GM19023 (cell line): ENCODE measurements around the gene THBS4.
"Not testable (repeated sequence)": the region's sequence is repeated elsewhere in the genome, so short reads cannot be mapped to it uniquely, and the experiment has no call there.

ENCODE experiments used
- ATAC-seq: cut with Tn5 transposase; IDR thresholded peaks from one replicate; pipeline ENCODE4 v1.9.1; 2021; ENCODE audit warnings: mild to moderate bottlenecking, moderate library complexity; ENCODE audit not compliant: unreplicated experiment

Gene THBS4

DNA sequence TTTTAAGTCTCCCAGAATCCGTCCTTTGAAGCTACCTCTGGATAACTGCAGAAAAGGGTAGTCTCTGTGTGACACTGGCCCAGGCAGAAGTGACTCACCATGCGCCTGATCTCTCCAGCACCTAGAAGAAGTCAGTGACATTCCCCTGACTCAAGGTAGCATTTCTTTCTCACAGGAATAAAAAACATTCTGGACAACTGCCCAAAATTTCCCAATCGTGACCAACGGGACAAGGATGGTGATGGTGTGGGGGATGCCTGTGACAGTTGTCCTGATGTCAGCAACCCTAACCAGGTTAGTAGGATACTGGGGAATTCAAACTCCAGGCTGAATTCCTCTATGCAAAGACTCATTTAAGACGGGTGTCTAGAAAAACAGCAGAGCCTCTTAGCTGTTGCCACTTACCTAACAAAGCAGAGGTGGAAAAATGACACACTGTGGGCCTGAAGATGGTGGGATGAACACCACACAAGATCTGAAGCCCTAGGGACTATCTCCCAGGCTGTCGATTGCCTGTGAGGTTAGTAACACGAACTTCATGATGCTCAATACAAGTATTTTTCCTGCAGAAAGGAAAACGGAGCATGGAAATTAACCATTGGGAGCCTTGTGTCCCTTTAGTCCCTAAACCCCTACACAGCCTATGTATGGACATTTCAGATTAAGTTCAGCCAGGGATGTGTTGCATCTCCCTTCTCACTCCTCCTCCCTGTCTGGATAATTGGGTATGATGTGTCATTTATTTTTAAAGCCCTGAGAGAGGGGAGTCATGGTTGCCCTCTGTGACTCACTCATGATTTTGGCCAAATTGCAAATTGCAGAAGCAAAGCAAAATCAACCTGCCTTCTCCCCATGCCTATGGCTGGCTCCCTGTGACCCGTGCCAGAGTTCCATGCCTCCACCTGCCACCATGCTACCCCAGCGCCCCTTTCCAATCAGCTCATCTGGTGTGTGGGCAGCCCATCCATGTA, 37.2 kb downstream of the THBS4 start:
- ATAC-seq, result no peak

- ATAC-seq, result no peak
Observed at GRCh38 chr5:80076131-80077050, 41.2 kb downstream of the THBS4 start.

DNA sequence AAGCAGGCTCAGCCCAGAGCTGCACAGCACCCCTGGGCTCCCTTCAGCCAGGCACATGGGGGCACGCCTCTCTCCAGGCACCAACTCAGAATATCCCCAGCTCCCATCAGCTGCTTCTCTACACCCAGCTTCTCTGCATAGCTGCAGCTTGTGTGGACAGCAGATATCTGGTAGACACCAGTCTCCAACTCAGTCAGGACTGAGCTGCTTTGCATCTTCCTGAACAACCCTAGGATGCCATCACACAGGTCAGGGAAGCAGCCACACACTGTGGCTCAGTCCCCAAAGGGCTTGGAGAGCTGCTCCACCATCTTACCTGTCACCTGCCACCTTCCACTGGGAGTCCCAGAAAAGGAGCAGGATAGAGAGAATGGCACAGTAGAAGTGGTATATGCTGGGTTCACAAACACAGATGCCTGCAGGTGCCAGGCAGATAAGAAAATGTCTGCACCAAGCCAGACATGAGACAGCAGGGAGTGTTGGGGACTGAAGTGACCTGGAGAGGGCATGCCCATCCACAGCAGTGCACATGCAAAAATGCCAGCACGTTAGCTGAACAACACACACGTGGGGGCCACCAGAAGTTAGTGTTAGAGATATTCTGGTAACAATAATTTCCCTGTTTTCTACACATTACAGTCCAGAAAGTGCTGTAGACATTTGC, 42.0 kb downstream of the THBS4 start:
- no peak for ATAC-seq

DNA sequence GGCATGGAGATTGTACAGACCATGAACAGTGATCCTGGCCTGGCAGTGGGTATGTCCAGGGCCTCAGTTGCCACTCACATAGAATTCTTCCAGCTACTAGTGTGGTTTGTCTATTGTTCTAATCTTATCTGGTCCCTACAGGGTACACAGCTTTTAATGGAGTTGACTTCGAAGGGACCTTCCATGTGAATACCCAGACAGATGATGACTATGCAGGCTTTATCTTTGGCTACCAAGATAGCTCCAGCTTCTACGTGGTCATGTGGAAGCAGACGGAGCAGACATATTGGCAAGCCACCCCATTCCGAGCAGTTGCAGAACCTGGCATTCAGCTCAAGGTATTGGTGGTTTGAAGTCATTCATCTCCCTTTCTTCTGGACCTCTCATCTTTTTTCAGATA, 43.8 kb downstream of the THBS4 start:
- ATAC-seq, result no peak

DNA sequence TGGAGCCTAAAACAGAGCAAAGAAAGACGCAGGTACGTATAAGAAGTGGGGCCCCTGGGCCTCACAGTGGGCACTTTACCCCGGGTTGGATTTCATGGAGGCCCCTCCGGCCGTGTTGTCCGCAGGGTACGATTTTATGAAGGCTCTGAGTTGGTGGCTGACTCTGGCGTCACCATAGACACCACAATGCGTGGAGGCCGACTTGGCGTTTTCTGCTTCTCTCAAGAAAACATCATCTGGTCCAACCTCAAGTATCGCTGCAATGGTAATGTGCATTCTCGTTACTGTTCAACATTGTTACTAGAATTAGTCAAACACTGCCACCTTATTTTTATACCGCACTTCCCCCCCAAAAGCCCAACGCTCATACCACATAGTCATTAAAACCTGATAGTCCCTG, 47.1 kb downstream of the THBS4 start:
- ATAC-seq, result no peak

DNA sequence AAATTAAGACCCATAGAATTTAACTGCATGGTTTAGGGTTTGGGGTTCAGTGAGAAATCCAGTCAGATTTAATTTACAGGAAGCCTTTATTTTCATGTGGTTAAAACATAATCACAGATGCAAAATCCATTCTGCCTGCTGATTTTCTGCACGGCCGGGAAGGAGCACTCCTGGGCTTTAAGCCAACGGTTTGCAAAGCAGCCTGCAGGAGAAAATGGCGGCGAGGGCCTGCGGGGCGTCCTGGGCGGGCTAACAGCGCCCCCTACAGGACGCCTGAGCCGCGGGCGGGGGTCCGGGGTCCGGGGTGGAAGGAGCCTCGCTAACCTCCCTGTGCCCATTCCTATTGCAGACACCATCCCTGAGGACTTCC, 47.6 kb downstream of the THBS4 start:
- ATAC-seq, result no peak

- ATAC-seq, result no peak
Observed at GRCh38 chr5:80083101-80083890, 48.1 kb downstream of the THBS4 start.

GRCh38 chr5:80090884-80091166, 55.7 kb downstream of the THBS4 start:
- ATAC-seq, result no peak

DNA sequence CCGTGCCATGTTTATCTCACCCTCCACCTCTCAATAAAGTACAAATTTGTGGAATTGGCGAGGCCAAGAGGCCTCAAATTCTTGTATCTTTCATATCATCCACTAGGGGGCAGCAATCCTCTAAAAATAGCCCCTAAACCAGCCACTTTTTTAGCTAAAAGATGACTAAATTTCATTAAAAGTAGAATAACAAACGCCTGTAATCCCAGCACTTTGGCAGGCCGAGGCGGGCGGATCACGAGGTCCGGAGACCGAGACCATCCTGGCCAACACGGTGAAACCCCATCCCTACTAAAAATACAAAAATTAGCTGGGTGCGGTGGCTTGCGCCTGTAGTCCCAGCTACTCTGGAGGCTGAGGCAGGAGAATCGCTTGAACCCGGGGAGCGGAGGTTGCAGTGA, 56.6 kb downstream of the THBS4 start:
- not testable (repeated sequence) for ATAC-seq

- ATAC-seq, result no peak
Observed at GRCh38 chr5:80092486-80093107, 57.4 kb downstream of the THBS4 start.

- ATAC-seq, result no peak
Observed at GRCh38 chr5:80093796-80094195, 58.6 kb downstream of the THBS4 start.

DNA sequence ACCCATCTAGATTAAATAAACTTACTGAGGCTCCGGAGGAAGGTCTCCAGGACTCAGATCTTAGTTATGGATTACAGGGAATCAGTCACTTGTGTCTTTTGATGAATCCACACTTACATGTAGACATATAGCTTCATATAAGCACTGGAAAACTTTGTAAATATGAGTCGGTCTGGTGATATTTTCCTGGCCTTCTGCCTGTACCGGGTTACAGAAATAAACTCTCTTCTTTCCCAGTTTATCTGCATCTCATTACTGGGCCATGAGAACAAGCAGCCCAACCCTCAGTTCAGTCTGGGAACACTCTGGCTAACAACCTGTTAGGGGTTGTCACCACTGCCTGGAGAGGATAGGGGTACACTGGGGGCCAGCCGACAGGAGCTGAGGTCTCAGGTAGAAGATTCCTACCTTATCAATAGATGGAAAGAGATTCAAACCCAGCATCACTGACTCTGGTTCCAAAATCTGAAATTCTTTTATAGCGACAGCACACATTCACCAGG, 59.1 kb downstream of the THBS4 start:
- no peak for ATAC-seq

DNA sequence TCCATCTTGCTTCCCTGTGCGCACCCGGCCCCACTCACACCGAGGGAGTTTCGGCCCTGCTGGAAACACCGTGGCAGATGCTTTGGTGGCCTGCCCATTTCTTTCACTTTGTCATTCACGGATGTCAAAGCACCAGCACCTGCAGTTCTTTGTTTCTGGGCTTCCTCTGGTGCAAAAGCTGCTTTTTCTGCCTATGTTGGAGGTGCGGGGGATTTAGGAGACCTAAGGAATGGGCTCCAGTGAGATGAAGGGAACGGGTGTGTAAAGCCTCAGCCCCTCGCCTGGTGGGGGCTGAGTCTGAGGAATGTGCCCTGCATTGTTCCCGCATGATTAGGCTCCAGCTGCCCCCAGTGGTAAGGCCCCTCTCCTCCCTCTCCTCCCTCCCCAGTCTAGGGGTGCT, 62.3 kb downstream of the THBS4 start:
- no peak for ATAC-seq

GRCh38 chr5:80101993-80102392, 66.8 kb downstream of the THBS4 start:
- no peak for ATAC-seq

DNA sequence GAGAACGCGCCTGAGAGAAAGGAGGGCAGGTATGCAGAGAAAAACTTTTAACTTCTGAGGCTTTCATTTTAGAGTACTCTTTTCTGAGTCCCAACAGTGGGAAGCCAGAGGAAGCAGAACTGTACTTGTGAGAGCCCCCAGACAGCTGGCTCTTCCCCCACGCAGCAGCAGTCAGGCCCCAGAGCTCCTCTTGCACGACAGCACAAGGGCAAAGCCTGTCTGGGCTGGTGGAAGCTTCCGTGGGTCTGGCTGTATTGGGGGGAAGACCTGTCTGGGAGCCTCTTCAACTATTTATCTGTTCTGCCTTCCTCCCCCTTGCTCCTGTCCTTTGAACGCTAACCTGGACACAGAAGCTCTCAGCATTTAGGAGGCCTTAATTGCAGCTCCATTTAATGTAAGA, 68.2 kb downstream of the THBS4 start:
- no peak for ATAC-seq

GRCh38 chr5:80105698-80106439, 70.7 kb downstream of the THBS4 start:
- no peak for ATAC-seq

DNA sequence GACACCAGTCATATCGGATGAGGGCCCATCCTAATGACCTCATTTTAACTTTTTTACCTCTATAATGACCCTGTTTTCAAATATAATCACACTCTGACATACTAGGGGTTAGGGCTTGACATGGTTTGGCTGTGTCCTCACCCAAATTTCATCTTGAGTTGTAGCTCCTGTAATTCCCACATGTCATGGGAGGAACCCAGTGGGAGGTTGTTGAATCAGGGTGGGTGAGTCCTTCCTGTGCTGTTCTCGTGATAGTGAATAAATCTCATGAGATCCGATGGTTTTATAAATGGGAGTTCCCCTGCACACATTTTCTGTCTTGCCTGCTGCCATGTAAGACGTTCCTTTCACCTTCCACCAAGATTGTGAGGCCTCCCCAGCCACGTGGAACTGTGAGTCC, 71.8 kb downstream of the THBS4 start:
- no peak for ATAC-seq

GRCh38 chr5:80109646-80110478, 74.7 kb downstream of the THBS4 start:
- peak; percentile 69 for ATAC-seq
